Mesendoderm (in vitro differentiated cells): ENCODE measurements around the gene BAHCC1.

Experiments used
- DNase-seq: peaks from one replicate; pipeline ENCODE4 v3.0.0; 2013
- H2AK5ac ChIP-seq: 2 replicates; pipeline ENCODE4 v1.6.1; 2013; ENCODE audit warnings: low read length, inconsistent platforms
- H2BK120ac ChIP-seq: 2 replicates; pipeline ENCODE4 v1.6.1; 2013; ENCODE audit warnings: low read depth, mild to moderate bottlenecking, low read length, moderate library complexity, mixed read lengths
- H2BK15ac ChIP-seq: replicated peaks from 2 replicates; pipeline ENCODE4 v1.6.1; 2013; ENCODE audit warnings: low read depth, mild to moderate bottlenecking, moderate library complexity
- H2BK5ac ChIP-seq: 2 replicates; pipeline ENCODE4 v1.6.1; 2013; ENCODE audit warnings: low read length, inconsistent platforms
- H3K18ac ChIP-seq: 2 replicates; pipeline ENCODE4 v1.6.1; 2013; ENCODE audit warnings: mild to moderate bottlenecking, low read length, mixed read lengths
- H3K23ac ChIP-seq: one replicate; pipeline ENCODE4 v1.6.1; 2013; ENCODE audit warnings: low read length
- H3K27ac ChIP-seq: 2 replicates; pipeline ENCODE4 v1.5.1; 2013; ENCODE audit warnings: low read depth, mild to moderate bottlenecking, inconsistent platforms, low read length, moderate library complexity
- H3K27me3 ChIP-seq: 2 replicates; pipeline ENCODE4 v1.6.1; 2013; ENCODE audit warnings: low read length, control low read depth, mild to moderate bottlenecking, inconsistent platforms; ENCODE audit not compliant: insufficient read depth, poor library complexity
- H3K36me3 ChIP-seq: 2 replicates; pipeline ENCODE4 v1.6.1; 2013; ENCODE audit warnings: low read length, inconsistent platforms; ENCODE audit not compliant: control insufficient read depth, insufficient read depth
- H3K4ac ChIP-seq: one replicate; pipeline ENCODE4 v1.6.1; 2013; ENCODE audit warnings: low read depth, mild to moderate bottlenecking, low read length, moderate library complexity
- H3K4me1 ChIP-seq: 2 replicates; pipeline ENCODE4 v1.6.1; 2013; ENCODE audit warnings: low read depth, low read length, inconsistent platforms; ENCODE audit not compliant: control insufficient read depth
- H3K4me2 ChIP-seq: 2 replicates; pipeline ENCODE4 v1.6.1; 2013; ENCODE audit warnings: low read length
- H3K4me3 ChIP-seq: 2 replicates; pipeline ENCODE4 v1.5.1; 2013; ENCODE audit warnings: mild to moderate bottlenecking, low read length
- H3K56ac ChIP-seq: one replicate; pipeline ENCODE4 v1.6.1; 2013; ENCODE audit warnings: low read length
- H3K79me1 ChIP-seq: 2 replicates; pipeline ENCODE4 v1.6.1; 2013; ENCODE audit warnings: low read length, inconsistent platforms
- H3K79me2 ChIP-seq: 2 replicates; pipeline ENCODE4 v1.6.1; 2013; ENCODE audit warnings: mild to moderate bottlenecking, low read length; ENCODE audit not compliant: control insufficient read depth, insufficient read depth
- H3K9ac ChIP-seq: 2 replicates; pipeline ENCODE4 v1.6.1; 2013; ENCODE audit warnings: low read length, inconsistent platforms
- H4K5ac ChIP-seq: one replicate; pipeline ENCODE4 v1.6.1; 2013; ENCODE audit warnings: low read length
- H4K8ac ChIP-seq: one replicate; pipeline ENCODE4 v1.6.1; 2013; ENCODE audit warnings: low read depth, mild to moderate bottlenecking, control low read depth, low read length, moderate library complexity
- WGBS: extraction: QIAGEN DNeasy Blood & Tissue Kit; methylation state at CpG from one replicate; pipeline ENCODE4 v1.1.7; 2013; ENCODE audit warnings: low lambda C conversion rate, missing lambda C conversion rate; ENCODE audit not compliant: insufficient coverage; ENCODE audit errors: extremely low coverage; 5-methylcytosine and 5-hydroxymethylcytosine counted together

The BAHCC1 gene

GRCh38 chr17:81416612-81417011 lies 21.4 kb downstream of the BAHCC1 start:
- Histone ChIP-seq H2BK120ac (no peak overlapping the region), H3K4me2 (no peak overlapping the region), H3K27me3 (no peaks in the 10 kb centered on the region), H2BK5ac (no peak overlapping the region), H4K5ac (no peak overlapping the region), H4K8ac (no peak overlapping the region), H3K56ac (no peak overlapping the region), H3K79me1 (peaks cover 6% of the 10 kb centered on the region), H3K4me3 (no peak overlapping the region), H2BK15ac (no peak overlapping the region), H3K79me2 (no peaks in the 10 kb centered on the region), H3K23ac (no peak overlapping the region), H3K18ac (no peak overlapping the region), H3K4me1 (peaks cover 4% of the 10 kb centered on the region), H3K27ac (no peak overlapping the region), H3K4ac (no peak overlapping the region), H3K36me3 (no peaks in the 10 kb centered on the region), H2AK5ac (no peak overlapping the region), H3K9ac (no peak overlapping the region)
- WGBS = no CpG with 5 or more reads among the region's 10 CpGs
- DNase-seq = no peak

- peaks cover 4% of the 10 kb centered on the region for H3K4me1 ChIP-seq
- no peaks in the 10 kb centered on the region for H3K27me3 ChIP-seq
- no peak overlapping the region for H3K27ac ChIP-seq
- H3K36me3 ChIP-seq = no peaks in the 10 kb centered on the region
- no CpG with 5 or more reads among the region's 38 CpGs for WGBS
- peaks cover 6% of the 10 kb centered on the region for H3K79me1 ChIP-seq
- no peak overlapping the region for H3K9ac ChIP-seq
- no peak overlapping the region for H3K56ac ChIP-seq
- H2BK15ac ChIP-seq = no peak overlapping the region
- no peak overlapping the region for H2AK5ac ChIP-seq
- no peak overlapping the region for H3K4ac ChIP-seq
- no peak overlapping the region for H2BK5ac ChIP-seq
- no peak overlapping the region for H3K18ac ChIP-seq
- no peak overlapping the region for H3K4me3 ChIP-seq
- DNase-seq = no peak
- no peaks in the 10 kb centered on the region for H3K79me2 ChIP-seq
- H3K4me2 ChIP-seq = no peak overlapping the region
- no peak overlapping the region for H4K8ac ChIP-seq
- no peak overlapping the region for H4K5ac ChIP-seq
- no peak overlapping the region for H2BK120ac ChIP-seq
- H3K23ac ChIP-seq = no peak overlapping the region
Observed at GRCh38 chr17:81417049-81417878, 22.0 kb downstream of the BAHCC1 start.

- Histone ChIP-seq H4K5ac (no peak overlapping the region), H3K4ac (no peak overlapping the region), H2BK5ac (no peak overlapping the region), H2AK5ac (no peak overlapping the region), H3K9ac (no peak overlapping the region), H3K36me3 (no peaks in the 10 kb centered on the region), H3K4me2 (no peak overlapping the region), H3K27me3 (no peaks in the 10 kb centered on the region), H3K56ac (no peak overlapping the region), H3K18ac (no peak overlapping the region), H2BK120ac (no peak overlapping the region), H3K79me2 (no peaks in the 10 kb centered on the region), H3K23ac (no peak overlapping the region), H4K8ac (no peak overlapping the region), H3K4me1 (peaks cover 8% of the 10 kb centered on the region), H3K79me1 (peaks cover 6% of the 10 kb centered on the region), H3K4me3 (no peak overlapping the region), H3K27ac (no peak overlapping the region), H2BK15ac (no peak overlapping the region)
- DNase-seq = no peak
- WGBS = no CpG with 5 or more reads among the region's 23 CpGs
Observed at GRCh38 chr17:81417879-81418709, 22.8 kb downstream of the BAHCC1 start.

GRCh38 chr17:81418710-81419318 lies 23.6 kb downstream of the BAHCC1 start:
- Histone ChIP-seq H3K18ac (no peak overlapping the region), H3K4me2 (no peak overlapping the region), H3K23ac (no peak overlapping the region), H3K27me3 (no peaks in the 10 kb centered on the region), H3K4me3 (no peak overlapping the region), H3K36me3 (no peaks in the 10 kb centered on the region), H2BK120ac (no peak overlapping the region), H3K9ac (no peak overlapping the region), H2BK15ac (no peak overlapping the region), H3K4me1 (peaks cover 8% of the 10 kb centered on the region), H2AK5ac (no peak overlapping the region), H3K79me2 (no peaks in the 10 kb centered on the region), H2BK5ac (no peak overlapping the region), H3K27ac (no peak overlapping the region), H3K4ac (no peak overlapping the region), H4K5ac (no peak overlapping the region), H4K8ac (no peak overlapping the region), H3K79me1 (peaks cover 6% of the 10 kb centered on the region), H3K56ac (peak overlapping the region; percentile 73)
- DNase-seq = no peak
- no CpG with 5 or more reads among the region's 14 CpGs for WGBS

- Histone ChIP-seq H3K79me2 (no peaks in the 10 kb centered on the region), H3K18ac (no peak overlapping the region), H4K5ac (no peak overlapping the region), H3K4me2 (no peak overlapping the region), H3K4me3 (no peak overlapping the region), H3K27ac (peak overlapping the region; percentile 45), H3K79me1 (peaks cover 7% of the 10 kb centered on the region), H2AK5ac (no peak overlapping the region), H3K56ac (peak overlapping the region; percentile 76), H2BK120ac (no peak overlapping the region), H3K36me3 (no peaks in the 10 kb centered on the region), H2BK15ac (no peak overlapping the region), H3K9ac (peak overlapping the region; percentile 24), H4K8ac (no peak overlapping the region), H2BK5ac (no peak overlapping the region), H3K4ac (no peak overlapping the region), H3K4me1 (peaks cover 8% of the 10 kb centered on the region), H3K27me3 (no peaks in the 10 kb centered on the region), H3K23ac (no peak overlapping the region)
- WGBS = no CpG with 5 or more reads among the region's 32 CpGs
- DNase-seq = peak; percentile 42
Observed at GRCh38 chr17:81419319-81419885, 24.1 kb downstream of the BAHCC1 start.
